Upper lobe of left lung (tissue), 4 donors: ENCODE measurements around the gene TMEM51.

ENCODE experiments used
- CTCF ChIP-seq, 6 experiments: fragments of 450-650 bp in 4 of 6; fragments of 200-600 bp in 2 of 6; sonication (generic) in 2 of 6; IDR thresholded peaks; one replicate each; pipeline ENCODE4 v1.5.1; 2016 to 2019; ENCODE audit warnings: antibody characterized with exemption in 6 of 6
- EP300 ChIP-seq, 4 donors: sonication (generic); formaldehyde crosslinking; IDR thresholded peaks; one replicate each; pipeline ENCODE4 v1.5.1; 2017; ENCODE audit warnings: antibody characterized with exemption in 4 of 4, control low read depth in 2 of 4
- POLR2A ChIP-seq, 4 donors: fragments of 450-650 bp; IDR thresholded peaks; one replicate each; pipeline ENCODE4 v1.5.1; 2016 to 2017; ENCODE audit warnings: antibody characterized with exemption in 4 of 4, mild to moderate bottlenecking in 2 of 4
- POLR2AphosphoS5 ChIP-seq, 2 donors: sonication (generic); formaldehyde crosslinking; IDR thresholded peaks; one replicate each; pipeline ENCODE4 v1.5.1; 2017; ENCODE audit warnings: antibody characterized with exemption in 2 of 2

DNA sequence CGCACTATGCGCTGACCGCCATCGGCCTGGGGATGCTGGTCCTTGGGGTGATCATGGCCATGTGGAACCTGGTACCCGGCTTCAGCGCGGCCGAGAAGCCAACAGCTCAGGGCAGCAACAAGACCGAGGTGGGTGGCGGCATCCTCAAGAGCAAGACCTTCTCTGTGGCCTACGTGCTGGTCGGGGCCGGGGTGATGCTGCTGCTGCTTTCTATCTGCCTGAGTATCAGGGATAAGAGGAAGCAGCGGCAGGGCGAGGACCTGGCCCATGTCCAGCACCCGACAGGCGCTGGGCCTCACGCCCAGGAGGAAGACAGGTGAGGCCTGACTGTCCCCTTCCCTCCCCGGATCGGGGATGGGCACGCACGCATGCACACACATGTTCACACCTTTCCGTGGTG lies 61.6 kb downstream of the TMEM51 start:
- TF ChIP-seq CTCF (IDR thresholded peaks at IDR 0.05) (no peak), EP300 (IDR thresholded peaks at IDR 0.05) (no peak), POLR2AphosphoS5 (IDR thresholded peaks at IDR 0.05) (no peak), POLR2A (IDR thresholded peaks at IDR 0.05) (no peak)
